HEK293 (cell line): ENCODE data around the gene SAP130.
"Not testable (repeated sequence)": the region's sequence is repeated elsewhere in the genome, so short reads cannot be mapped to it uniquely, and the experiment has no call there.

Experiments used
- GLI2 ChIP-seq: fragments of 450-650 bp; formaldehyde crosslinking; IDR thresholded peaks from 2 replicates; pipeline ENCODE4; 2017; ENCODE audit warnings: missing biosample characterization, missing genetic modification characterization, low read depth, borderline replicate concordance
- MYNN ChIP-seq: fragments of 450-650 bp; formaldehyde crosslinking; IDR thresholded peaks from 2 replicates; pipeline ENCODE4 v1.5.1; 2016; ENCODE audit warnings: missing biosample characterization, missing genetic modification characterization, borderline replicate concordance
- SALL2 ChIP-seq: fragments of 450-650 bp; formaldehyde crosslinking; IDR thresholded peaks from 2 replicates; pipeline ENCODE4 v1.5.0; 2017; ENCODE audit warnings: missing biosample characterization, mild to moderate bottlenecking, missing genetic modification characterization, borderline replicate concordance
- TRIM28 ChIP-seq: IDR thresholded peaks from 2 replicates; pipeline ENCODE4 v1.6.1; 2011; ENCODE audit warnings: low read length, control low read depth, borderline replicate concordance
- WT1 ChIP-seq: fragments of 450-650 bp; formaldehyde crosslinking; IDR thresholded peaks from 2 replicates; pipeline ENCODE4 v1.5.1; 2016; ENCODE audit warnings: missing biosample characterization, missing genetic modification characterization
- ZFP69B ChIP-seq: fragments of 450-650 bp; formaldehyde crosslinking; IDR thresholded peaks from 2 replicates; pipeline ENCODE4 v1.5.1; 2016; ENCODE audit warnings: missing biosample characterization, missing genetic modification characterization
- ZNF221 ChIP-seq: fragments of 450-650 bp; formaldehyde crosslinking; IDR thresholded peaks from 2 replicates; pipeline ENCODE4 v1.5.1; 2017; ENCODE audit warnings: missing biosample characterization, missing genetic modification characterization, borderline replicate concordance
- ZNF274 ChIP-seq, 2 experiments: fragments of 200-500 bp in 1 of 2; fragments of 450-650 bp in 1 of 2; sonication (Bioruptor generic) in 1 of 2; formaldehyde crosslinking in 1 of 2; IDR thresholded peaks; 2 replicates each; pipeline versions ENCODE4 v1.5.1 to v1.6.1; 2014 to 2016; ENCODE audit warnings: borderline replicate concordance in 1 of 2, inconsistent platforms in 1 of 2, low read length in 1 of 2, missing biosample characterization in 1 of 2, missing genetic modification characterization in 1 of 2
- ZNF48 ChIP-seq: fragments of 450-650 bp; formaldehyde crosslinking; IDR thresholded peaks from 2 replicates; pipeline ENCODE4 v1.5.1; 2016; ENCODE audit warnings: missing biosample characterization, missing genetic modification characterization
- ZNF549 ChIP-seq: fragments of 450-650 bp; IDR thresholded peaks from 2 replicates; pipeline ENCODE4 v1.5.1; 2018; ENCODE audit warnings: missing biosample characterization, missing genetic modification characterization, mild to moderate bottlenecking, inconsistent platforms, moderate library complexity
- ZNF792 ChIP-seq: fragments of 450-650 bp; formaldehyde crosslinking; IDR thresholded peaks from 2 replicates; pipeline ENCODE4 v1.5.1; 2016; ENCODE audit warnings: missing biosample characterization, missing genetic modification characterization
- ZSCAN23 ChIP-seq: fragments of 450-650 bp; formaldehyde crosslinking; IDR thresholded peaks from 2 replicates; pipeline ENCODE4 v1.5.1; 2016; ENCODE audit warnings: missing biosample characterization, missing genetic modification characterization
- TF ChIP-seq, protein P1 (sequence below): fragments of 450-650 bp; formaldehyde crosslinking; IDR thresholded peaks from 2 replicates; pipeline ENCODE4 v1.5.1; 2016; ENCODE audit warnings: missing biosample characterization, missing genetic modification characterization
- TF ChIP-seq, protein P2 (sequence below): fragments of 450-650 bp; formaldehyde crosslinking; IDR thresholded peaks from 2 replicates; pipeline ENCODE4 v1.5.1; 2017; ENCODE audit warnings: missing biosample characterization, mild to moderate bottlenecking, missing genetic modification characterization, moderate library complexity

DNA sequence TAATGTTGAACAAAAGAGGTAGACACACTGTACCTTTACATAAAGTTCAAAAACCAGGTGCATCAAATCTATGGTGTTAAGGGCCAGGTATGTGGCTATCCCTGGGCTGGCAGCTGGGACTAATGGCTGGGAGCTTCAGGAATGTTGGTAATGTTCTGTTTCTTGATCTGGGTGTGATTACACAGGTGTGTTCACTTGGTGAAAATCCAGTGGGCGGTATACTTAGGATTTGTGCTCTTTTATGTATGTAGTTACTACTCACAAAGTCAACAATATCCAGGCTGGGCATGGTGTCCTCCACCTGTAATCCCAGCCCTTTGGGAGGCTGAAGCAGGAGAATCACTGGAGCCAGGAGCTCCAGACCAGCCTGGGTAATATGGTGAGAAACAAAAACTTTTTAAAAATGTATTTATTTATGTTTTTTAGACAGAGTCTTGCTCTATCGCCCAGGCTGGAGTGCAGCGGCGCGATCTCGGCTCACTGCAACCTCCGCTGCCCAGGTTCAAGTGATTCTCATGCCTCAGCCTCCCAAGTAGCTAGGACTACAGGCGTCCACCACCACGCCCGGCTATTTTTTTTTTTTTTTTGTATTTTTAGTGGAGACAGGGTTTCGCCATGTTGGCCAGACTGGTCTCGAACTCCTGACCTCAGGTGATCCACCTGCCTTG lies 120.0 kb downstream of the SAP130 start:
- TF ChIP-seq WT1 (tag by site-specific recombination); SALL2 (tag by site-specific recombination); ZNF221 (tag by site-specific recombination); GLI2 (tag by site-specific recombination); ZNF549 (tag by site-specific recombination); TRIM28; ZSCAN23 (tag by site-specific recombination); ZNF48 (tag by site-specific recombination); ZFP69B (tag by site-specific recombination); ZNF274 (IDR thresholded peaks at IDR 0.05; ENCODE audit: low read length); ZNF274 (tag by site-specific recombination; IDR thresholded peaks at IDR 0.05; ENCODE audit: borderline replicate concordance); ZNF792 (tag by site-specific recombination); MYNN (tag by site-specific recombination): not testable (repeated sequence)
- TF ChIP-seq, protein P1, sequence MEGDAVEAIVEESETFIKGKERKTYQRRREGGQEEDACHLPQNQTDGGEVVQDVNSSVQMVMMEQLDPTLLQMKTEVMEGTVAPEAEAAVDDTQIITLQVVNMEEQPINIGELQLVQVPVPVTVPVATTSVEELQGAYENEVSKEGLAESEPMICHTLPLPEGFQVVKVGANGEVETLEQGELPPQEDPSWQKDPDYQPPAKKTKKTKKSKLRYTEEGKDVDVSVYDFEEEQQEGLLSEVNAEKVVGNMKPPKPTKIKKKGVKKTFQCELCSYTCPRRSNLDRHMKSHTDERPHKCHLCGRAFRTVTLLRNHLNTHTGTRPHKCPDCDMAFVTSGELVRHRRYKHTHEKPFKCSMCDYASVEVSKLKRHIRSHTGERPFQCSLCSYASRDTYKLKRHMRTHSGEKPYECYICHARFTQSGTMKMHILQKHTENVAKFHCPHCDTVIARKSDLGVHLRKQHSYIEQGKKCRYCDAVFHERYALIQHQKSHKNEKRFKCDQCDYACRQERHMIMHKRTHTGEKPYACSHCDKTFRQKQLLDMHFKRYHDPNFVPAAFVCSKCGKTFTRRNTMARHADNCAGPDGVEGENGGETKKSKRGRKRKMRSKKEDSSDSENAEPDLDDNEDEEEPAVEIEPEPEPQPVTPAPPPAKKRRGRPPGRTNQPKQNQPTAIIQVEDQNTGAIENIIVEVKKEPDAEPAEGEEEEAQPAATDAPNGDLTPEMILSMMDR (tag by site-specific recombination) = not testable (repeated sequence)
- TF ChIP-seq, protein P2, sequence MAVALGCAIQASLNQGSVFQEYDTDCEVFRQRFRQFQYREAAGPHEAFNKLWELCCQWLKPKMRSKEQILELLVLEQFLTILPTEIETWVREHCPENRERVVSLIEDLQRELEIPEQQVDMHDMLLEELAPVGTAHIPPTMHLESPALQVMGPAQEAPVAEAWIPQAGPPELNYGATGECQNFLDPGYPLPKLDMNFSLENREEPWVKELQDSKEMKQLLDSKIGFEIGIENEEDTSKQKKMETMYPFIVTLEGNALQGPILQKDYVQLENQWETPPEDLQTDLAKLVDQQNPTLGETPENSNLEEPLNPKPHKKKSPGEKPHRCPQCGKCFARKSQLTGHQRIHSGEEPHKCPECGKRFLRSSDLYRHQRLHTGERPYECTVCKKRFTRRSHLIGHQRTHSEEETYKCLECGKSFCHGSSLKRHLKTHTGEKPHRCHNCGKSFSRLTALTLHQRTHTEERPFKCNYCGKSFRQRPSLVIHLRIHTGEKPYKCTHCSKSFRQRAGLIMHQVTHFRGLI = not testable (repeated sequence)
